ENCODE data around the gene DNAJC4.
A peak's percentile ranks its signal among the peaks of the same experiment; 100 is the strongest.

DNAJC4 gene

GRCh38 chr11:64230171-64230984 is at the start of gene DNAJC4:
DNAJC4 (plus strand) TSS chr11:64230548; CDS start chr11:64230855, 307 bp downstream.
- Histone ChIP-seq H3K27ac (ENCODE audit: low read depth, low read length) (peak within 1 kb of the TSS; percentile 80), H3K4me3 (ENCODE audit: low read depth, low read length) (peak within 1 kb of the TSS; percentile 81)

DNA sequence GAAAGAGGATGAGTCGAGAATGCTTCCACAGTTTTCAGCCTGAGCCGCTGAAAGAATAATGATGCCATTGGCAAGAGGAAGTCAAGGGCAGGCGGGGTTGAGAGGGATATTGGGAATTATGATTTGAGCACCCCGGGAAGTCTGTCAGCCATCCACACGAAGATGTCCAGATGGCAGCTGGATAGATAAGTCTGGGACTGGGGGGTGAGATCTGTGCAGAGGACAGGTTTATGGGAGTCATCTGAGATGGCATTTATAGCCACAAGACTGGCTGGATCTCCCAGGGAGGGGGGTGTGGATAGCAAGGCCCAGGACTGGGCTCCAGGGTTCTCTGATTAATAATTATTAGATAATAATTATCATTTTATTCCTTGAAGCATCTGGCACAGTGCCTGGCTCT is 49.5 kb upstream of the DNAJC4 start:
- Histone ChIP-seq H3K36me3 (ENCODE audit: control insufficient read depth, insufficient read depth, low read length) (peaks cover 9% of the 10 kb centered on the region), H3K27ac (ENCODE audit: low read depth, low read length) (no peak overlapping the region), H3K9me3 (ENCODE audit: control insufficient read depth, insufficient read depth, low read length) (no peaks in the 10 kb centered on the region), H3K4me1 (ENCODE audit: control insufficient read depth, insufficient read depth, low read length) (peaks cover 7% of the 10 kb centered on the region; the same call in 1 of the 2 replicates), H3K9ac (ENCODE audit: low read depth, low read length) (no peak overlapping the region), H3K4me3 (ENCODE audit: low read depth, low read length) (no peak overlapping the region), H3K27me3 (ENCODE audit: control insufficient read depth, insufficient read depth, low read length) (no peaks in the 10 kb centered on the region)

More at GRCh38 chr11:64230171-64230984, at the start of gene DNAJC4:
- H3K9ac ChIP-seq (ENCODE audit: low read depth, low read length) = peak within 1 kb of the TSS; percentile 46; the same call in 1 of the 2 replicates
- H3K36me3 ChIP-seq (ENCODE audit: control insufficient read depth, insufficient read depth, low read length) = no peaks in the 10 kb centered on the region
- H3K27me3 ChIP-seq (ENCODE audit: control insufficient read depth, insufficient read depth, low read length) = no peaks in the 10 kb centered on the region; the same call in 1 of the 2 replicates
- H3K4me1 ChIP-seq (ENCODE audit: control insufficient read depth, insufficient read depth, low read length) = peaks cover 16% of the 10 kb centered on the region
- no peaks in the 10 kb centered on the region for H3K9me3 ChIP-seq (ENCODE audit: control insufficient read depth, insufficient read depth, low read length)

DNA sequence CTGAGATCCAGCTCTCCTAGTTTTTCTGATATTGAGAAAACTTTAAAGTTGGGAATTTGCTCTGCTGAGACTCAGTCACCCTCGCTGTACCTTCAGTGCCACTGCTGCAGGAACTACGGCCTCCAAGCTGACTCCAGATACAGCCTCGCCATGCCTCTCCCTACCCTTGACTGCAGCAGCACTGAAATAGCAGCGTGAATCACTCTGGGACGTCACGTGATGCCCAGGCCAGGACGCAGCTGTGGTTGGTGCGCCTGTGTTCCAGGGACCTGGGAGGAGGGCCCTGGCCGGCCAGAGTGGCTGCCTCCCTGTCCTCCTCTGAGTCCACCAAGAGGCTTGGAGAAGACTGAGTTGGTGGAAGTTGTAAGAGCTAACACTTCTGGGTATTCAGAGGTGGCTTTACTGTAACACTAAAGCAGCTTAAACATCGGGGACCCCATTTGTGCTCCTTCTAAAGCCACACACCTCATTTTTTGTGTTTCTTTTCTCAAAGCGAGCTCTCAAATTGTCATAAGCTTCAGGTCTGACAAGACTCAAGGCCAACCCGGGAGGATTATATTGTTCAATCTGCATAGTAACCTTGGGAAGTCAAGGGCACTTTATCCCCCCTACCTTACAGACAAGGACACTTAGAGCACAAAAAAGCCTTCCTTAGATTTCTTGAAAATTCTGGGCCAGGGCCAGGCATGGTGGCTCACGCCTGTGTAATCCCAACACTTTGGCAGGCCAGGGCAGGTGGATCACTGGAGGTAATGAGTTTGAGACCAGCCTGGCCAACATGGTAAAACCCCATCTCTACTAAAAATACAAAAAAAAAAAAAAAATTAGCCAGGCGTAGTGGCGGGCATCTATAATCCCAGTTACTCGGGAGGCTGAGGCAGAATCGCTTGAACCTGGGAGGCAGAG is 48.6 kb upstream of the DNAJC4 start:
- peaks cover 9% of the 10 kb centered on the region for H3K36me3 ChIP-seq (ENCODE audit: control insufficient read depth, insufficient read depth, low read length)
- H3K27me3 ChIP-seq (ENCODE audit: control insufficient read depth, insufficient read depth, low read length) = no peaks in the 10 kb centered on the region
- no peaks in the 10 kb centered on the region for H3K9me3 ChIP-seq (ENCODE audit: control insufficient read depth, insufficient read depth, low read length)
- peak overlapping the region; percentile 15; the same call in 1 of the 2 replicates for H3K4me3 ChIP-seq (ENCODE audit: low read depth, low read length)
- peaks cover 7% of the 10 kb centered on the region; the same call in 1 of the 2 replicates for H3K4me1 ChIP-seq (ENCODE audit: control insufficient read depth, insufficient read depth, low read length)
- peak overlapping the region; percentile 55 for H3K27ac ChIP-seq (ENCODE audit: low read depth, low read length)
- H3K9ac ChIP-seq (ENCODE audit: low read depth, low read length) = no peak overlapping the region

GRCh38 chr11:64183890-64184289 is 46.5 kb upstream of the DNAJC4 start:
- H3K36me3 ChIP-seq (ENCODE audit: control insufficient read depth, insufficient read depth, low read length) = peaks cover 15% of the 10 kb centered on the region
- no peak overlapping the region for H3K4me3 ChIP-seq (ENCODE audit: low read depth, low read length)
- no peaks in the 10 kb centered on the region for H3K27me3 ChIP-seq (ENCODE audit: control insufficient read depth, insufficient read depth, low read length)
- no peaks in the 10 kb centered on the region for H3K9me3 ChIP-seq (ENCODE audit: control insufficient read depth, insufficient read depth, low read length)
- H3K9ac ChIP-seq (ENCODE audit: low read depth, low read length) = no peak overlapping the region
- peak overlapping the region; percentile 6 for H3K27ac ChIP-seq (ENCODE audit: low read depth, low read length)
- H3K4me1 ChIP-seq (ENCODE audit: control insufficient read depth, insufficient read depth, low read length) = peaks cover 7% of the 10 kb centered on the region; the same call in 1 of the 2 replicates

GRCh38 chr11:64185175-64185692 is 45.1 kb upstream of the DNAJC4 start:
- Histone ChIP-seq H3K9ac (ENCODE audit: low read depth, low read length) (peak overlapping the region; percentile 91), H3K4me3 (ENCODE audit: low read depth, low read length) (peak overlapping the region; percentile 87), H3K27ac (ENCODE audit: low read depth, low read length) (peak overlapping the region; percentile 96), H3K27me3 (ENCODE audit: control insufficient read depth, insufficient read depth, low read length) (no peaks in the 10 kb centered on the region), H3K9me3 (ENCODE audit: control insufficient read depth, insufficient read depth, low read length) (no peaks in the 10 kb centered on the region), H3K4me1 (ENCODE audit: control insufficient read depth, insufficient read depth, low read length) (peaks cover 7% of the 10 kb centered on the region; the same call in 1 of the 2 replicates), H3K36me3 (ENCODE audit: control insufficient read depth, insufficient read depth, low read length) (peaks cover 15% of the 10 kb centered on the region)

GRCh38 chr11:64185693-64186491 is 44.5 kb upstream of the DNAJC4 start, which contains the start of gene STIP1:
STIP1 (plus strand) TSS chr11:64186171; CDS start chr11:64186262, 91 bp downstream.
- peaks cover 7% of the 10 kb centered on the region; the same call in 1 of the 2 replicates for H3K4me1 ChIP-seq (ENCODE audit: control insufficient read depth, insufficient read depth, low read length)
- H3K27me3 ChIP-seq (ENCODE audit: control insufficient read depth, insufficient read depth, low read length) = no peaks in the 10 kb centered on the region
- peak within 1 kb of the TSS; percentile 91 for H3K9ac ChIP-seq (ENCODE audit: low read depth, low read length)
- no peaks in the 10 kb centered on the region for H3K9me3 ChIP-seq (ENCODE audit: control insufficient read depth, insufficient read depth, low read length)
- peak within 1 kb of the TSS; percentile 96 for H3K27ac ChIP-seq (ENCODE audit: low read depth, low read length)
- H3K4me3 ChIP-seq (ENCODE audit: low read depth, low read length) = peak within 1 kb of the TSS; percentile 87
- peaks cover 15% of the 10 kb centered on the region for H3K36me3 ChIP-seq (ENCODE audit: control insufficient read depth, insufficient read depth, low read length)

DNA sequence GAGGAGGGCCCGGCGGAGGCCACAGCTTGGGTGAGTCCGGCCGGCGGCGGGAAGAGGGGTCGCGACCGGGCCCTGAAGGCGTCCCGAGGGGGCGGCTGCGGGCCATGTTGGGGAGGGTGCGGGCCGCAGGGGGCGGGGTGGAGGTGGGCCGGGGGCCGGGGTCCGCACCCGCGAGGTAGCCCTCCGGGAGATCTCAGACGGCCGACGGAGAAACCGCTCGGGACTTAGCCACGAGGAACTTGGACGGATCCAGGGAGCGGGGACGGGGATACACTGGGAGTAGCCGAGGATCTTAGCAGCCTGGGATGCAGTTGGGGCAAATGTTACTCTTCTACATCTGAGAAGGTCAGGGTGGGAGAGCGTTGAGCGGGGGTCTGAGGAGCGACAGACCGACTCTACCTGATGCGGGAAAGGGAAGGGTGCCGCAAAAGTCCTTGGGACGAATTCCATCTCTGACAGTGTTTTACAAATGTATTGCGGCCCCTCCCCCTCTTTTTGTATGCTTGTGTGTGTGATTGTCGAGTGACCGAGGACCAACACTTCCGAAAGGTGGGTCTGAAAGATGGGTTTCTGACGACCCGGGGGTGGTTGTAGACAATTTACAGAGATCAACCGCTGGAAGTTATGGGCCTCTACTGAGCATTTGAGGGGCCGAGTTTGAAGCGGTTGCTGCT is 43.7 kb upstream of the DNAJC4 start:
- Histone ChIP-seq H3K9ac (ENCODE audit: low read depth, low read length) (no peak overlapping the region), H3K9me3 (ENCODE audit: control insufficient read depth, insufficient read depth, low read length) (no peaks in the 10 kb centered on the region), H3K4me3 (ENCODE audit: low read depth, low read length) (no peak overlapping the region), H3K27ac (ENCODE audit: low read depth, low read length) (peak overlapping the region; percentile 80), H3K4me1 (ENCODE audit: control insufficient read depth, insufficient read depth, low read length) (peaks cover 7% of the 10 kb centered on the region; the same call in 1 of the 2 replicates), H3K27me3 (ENCODE audit: control insufficient read depth, insufficient read depth, low read length) (no peaks in the 10 kb centered on the region), H3K36me3 (ENCODE audit: control insufficient read depth, insufficient read depth, low read length) (peaks cover 15% of the 10 kb centered on the region)

DNA sequence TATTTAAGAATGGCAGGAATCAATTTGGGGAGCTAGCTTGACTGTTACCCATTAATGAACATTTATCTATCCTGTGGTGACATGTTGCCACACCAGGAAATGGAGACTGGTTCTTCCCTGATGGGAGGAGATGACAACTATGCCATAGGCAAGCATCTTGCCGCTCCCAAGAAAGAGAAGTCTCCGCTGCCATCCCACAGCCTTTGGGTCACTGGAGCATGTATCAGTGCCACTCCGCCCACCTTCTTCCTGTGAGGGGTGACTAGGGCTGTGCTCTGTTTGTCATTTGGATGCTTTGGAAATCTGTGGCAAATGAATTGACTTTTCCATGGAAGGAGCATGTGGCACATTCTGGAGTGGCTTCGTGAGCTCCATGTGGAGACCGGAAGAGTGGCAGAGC is 37.9 kb upstream of the DNAJC4 start:
- H3K27me3 ChIP-seq (ENCODE audit: control insufficient read depth, insufficient read depth, low read length) = no peaks in the 10 kb centered on the region
- peaks cover 69% of the 10 kb centered on the region for H3K36me3 ChIP-seq (ENCODE audit: control insufficient read depth, insufficient read depth, low read length)
- H3K4me3 ChIP-seq (ENCODE audit: low read depth, low read length) = no peak overlapping the region
- H3K9ac ChIP-seq (ENCODE audit: low read depth, low read length) = no peak overlapping the region
- H3K27ac ChIP-seq (ENCODE audit: low read depth, low read length) = no peak overlapping the region
- no peaks in the 10 kb centered on the region for H3K9me3 ChIP-seq (ENCODE audit: control insufficient read depth, insufficient read depth, low read length)
- H3K4me1 ChIP-seq (ENCODE audit: control insufficient read depth, insufficient read depth, low read length) = no peaks in the 10 kb centered on the region

DNA sequence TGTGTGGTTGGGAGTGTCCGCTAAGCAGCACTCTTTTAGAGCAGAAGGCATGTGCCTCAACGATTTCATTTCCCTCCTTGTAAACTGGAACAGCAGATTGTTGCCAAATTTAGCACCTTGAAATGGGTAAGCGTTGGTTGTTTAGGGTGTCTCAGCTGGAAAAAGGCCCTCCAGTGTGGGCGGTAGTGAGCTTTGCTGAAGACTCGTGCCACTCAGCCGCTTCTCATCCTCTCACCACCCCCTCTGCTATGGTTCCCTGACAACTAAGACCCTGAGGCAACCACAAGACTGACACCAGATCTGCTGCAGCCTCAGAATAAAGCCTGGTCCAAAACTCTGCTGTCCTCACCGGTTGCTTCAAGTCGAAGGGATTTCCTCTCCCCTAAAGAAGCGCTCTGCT is 33.7 kb upstream of the DNAJC4 start:
- no peak overlapping the region for H3K4me3 ChIP-seq (ENCODE audit: low read depth, low read length)
- no peak overlapping the region for H3K9ac ChIP-seq (ENCODE audit: low read depth, low read length)
- H3K4me1 ChIP-seq (ENCODE audit: control insufficient read depth, insufficient read depth, low read length) = no peaks in the 10 kb centered on the region
- peaks cover 90% of the 10 kb centered on the region for H3K36me3 ChIP-seq (ENCODE audit: control insufficient read depth, insufficient read depth, low read length)
- H3K27me3 ChIP-seq (ENCODE audit: control insufficient read depth, insufficient read depth, low read length) = no peaks in the 10 kb centered on the region
- H3K27ac ChIP-seq (ENCODE audit: low read depth, low read length) = no peak overlapping the region
- H3K9me3 ChIP-seq (ENCODE audit: control insufficient read depth, insufficient read depth, low read length) = no peaks in the 10 kb centered on the region

All from HUES48 (cell line).